Peyer's patch (tissue), 4 donors: ENCODE data around the gene TMOD1. TPM values are rescaled to one million over a fixed set of nuclear protein-coding genes. Genes with fewer than 3 reads are reported as not detected.

Experiments
- DNase-seq, 3 donors: peaks; one replicate each; pipeline ENCODE4 v3.0.0-alpha.2; 2017 to 2019
- H3K27ac ChIP-seq, 4 donors: fragments of 200-600 bp; sonication (generic); one replicate each; pipeline ENCODE4 v1.5.1; 2016 to 2019
- H3K27me3 ChIP-seq, 2 donors: fragments of 200-600 bp; sonication (generic); one replicate each; pipeline ENCODE4 v1.5.1; 2019
- H3K36me3 ChIP-seq, 3 donors: fragments of 200-600 bp; sonication (generic); one replicate each; pipeline ENCODE4 v1.5.1; 2016 to 2019
- H3K4me1 ChIP-seq, 4 donors: fragments of 200-600 bp; sonication (generic); one replicate each; pipeline ENCODE4 v1.5.1; 2016 to 2019
- H3K4me3 ChIP-seq, 4 donors: fragments of 200-600 bp; sonication (generic); 1 replicate in 3 of 4; 2 replicates in 1 of 4; pipeline ENCODE4 v1.5.1; 2016 to 2019; ENCODE audit warnings: mild to moderate bottlenecking in 1 of 4
- H3K9me3 ChIP-seq, 4 donors: fragments of 200-600 bp; sonication (generic); one replicate each; pipeline ENCODE4 v1.5.1; 2016 to 2019; ENCODE audit warnings: mild to moderate bottlenecking in 1 of 4
- CTCF ChIP-seq, 6 experiments: fragments of 450-650 bp in 4 of 6; fragments of 200-600 bp in 2 of 6; sonication (generic) in 1 of 6; IDR thresholded peaks; one replicate each; pipeline ENCODE4 v1.5.1; 2017 to 2019; ENCODE audit warnings: antibody characterized with exemption in 6 of 6, mild to moderate bottlenecking in 3 of 6, moderate library complexity in 1 of 6
- POLR2A ChIP-seq, 2 donors: fragments of 450-650 bp; IDR thresholded peaks; one replicate each; pipeline ENCODE4 v1.5.1; 2017; ENCODE audit warnings: antibody characterized with exemption in 2 of 2, mild to moderate bottlenecking in 2 of 2, moderate library complexity in 2 of 2
- total RNA-seq, 4 donors: library from RNA; depleted of rRNA; stranded (reverse); fragments of >200 nt; gene quantifications; one replicate each; pipeline ENCODE4 v1.1.0, GENCODE V29; 2016

Gene TMOD1
- total RNA-seq, 4 donors from 2014 or later: 2.6 to 15.7 (median 4.9) TPM

- Histone ChIP-seq H3K27me3 (no peaks in the 10 kb centered on the region), H3K27ac (no peak overlapping the region), H3K4me1 (peaks cover 0 to 8% (median 0%) of the 10 kb centered on the region in 4 donors), H3K4me3 (no peak overlapping the region), H3K36me3 (no peaks in the 10 kb centered on the region), H3K9me3 (no peaks in the 10 kb centered on the region)
- no peak for TF ChIP-seq POLR2A (IDR thresholded peaks at IDR 0.05)
- TF ChIP-seq CTCF (IDR thresholded peaks at IDR 0.05): no peak
- DNase-seq: no peak
Observed at GRCh38 chr9:97553141-97553540, 51.7 kb downstream of the TMOD1 start.

- H3K9me3 ChIP-seq: no peaks in the 10 kb centered on the region
- no peak for DNase-seq
- peaks cover 0 to 8% (median 0%) of the 10 kb centered on the region in 4 donors for H3K4me1 ChIP-seq
- no peaks in the 10 kb centered on the region for H3K36me3 ChIP-seq
- TF ChIP-seq CTCF (IDR thresholded peaks at IDR 0.05) (no peak), POLR2A (IDR thresholded peaks at IDR 0.05) (no peak)
- H3K27me3 ChIP-seq: no peaks in the 10 kb centered on the region
- no peak overlapping the region for H3K27ac ChIP-seq
- no peak overlapping the region for H3K4me3 ChIP-seq
Observed at GRCh38 chr9:97553841-97554240, 52.4 kb downstream of the TMOD1 start.

GRCh38 chr9:97554566-97555075 is 53.2 kb downstream of the TMOD1 start:
- TF ChIP-seq POLR2A (IDR thresholded peaks at IDR 0.05): no peak
- no peak for TF ChIP-seq CTCF (IDR thresholded peaks at IDR 0.05)
- no peaks in the 10 kb centered on the region for H3K27me3 ChIP-seq
- no peaks in the 10 kb centered on the region for H3K36me3 ChIP-seq
- no peak for DNase-seq
- no peaks in the 10 kb centered on the region for H3K9me3 ChIP-seq
- no peak overlapping the region for H3K27ac ChIP-seq
- H3K4me1 ChIP-seq: peaks cover 0 to 8% (median 0%) of the 10 kb centered on the region in 4 donors
- H3K4me3 ChIP-seq: no peak overlapping the region

GRCh38 chr9:97555164-97555563 is 53.7 kb downstream of the TMOD1 start:
- DNase-seq: no peak
- peaks cover 0 to 8% (median 0%) of the 10 kb centered on the region in 4 donors for H3K4me1 ChIP-seq
- H3K9me3 ChIP-seq: no peaks in the 10 kb centered on the region
- no peak for TF ChIP-seq CTCF (IDR thresholded peaks at IDR 0.05)
- no peak for TF ChIP-seq POLR2A (IDR thresholded peaks at IDR 0.05)
- no peaks in the 10 kb centered on the region for H3K27me3 ChIP-seq
- no peak overlapping the region for H3K4me3 ChIP-seq
- no peak overlapping the region for H3K27ac ChIP-seq
- H3K36me3 ChIP-seq: no peaks in the 10 kb centered on the region

GRCh38 chr9:97556036-97556720 is 54.7 kb downstream of the TMOD1 start:
- H3K4me1 ChIP-seq: peaks cover 0 to 8% (median 0%) of the 10 kb centered on the region in 4 donors
- no peaks in the 10 kb centered on the region for H3K9me3 ChIP-seq
- no peak for TF ChIP-seq CTCF (IDR thresholded peaks at IDR 0.05)
- H3K36me3 ChIP-seq: no peaks in the 10 kb centered on the region
- DNase-seq: no peak
- peak overlapping the region in 3 of 4 donors; percentile 57 to 82 (median 81) for H3K27ac ChIP-seq
- no peaks in the 10 kb centered on the region for H3K27me3 ChIP-seq
- no peak overlapping the region for H3K4me3 ChIP-seq
